ENCODE measurements around the gene DNLZ. TPM values are rescaled to one million over a fixed set of nuclear protein-coding genes. Genes with fewer than 3 reads are reported as not detected.

Gene DNLZ
- total RNA-seq, 3 donors from 2014 or later, result 35.4 to 57.4 (median 40.0) TPM

- intact Hi-C loops (cut with DNase I; ENCODE audit: low total_unique reads), result no loop called here
- H3K4me3 ChIP-seq, result no peak overlapping the region
- peaks cover 7 to 19% of the 10 kb centered on the region in 2 donors for H3K27me3 ChIP-seq
- H3K4me1 ChIP-seq, result no peaks in the 10 kb centered on the region
- H3K36me3 ChIP-seq, result no peaks in the 10 kb centered on the region
- no peak for TF ChIP-seq POLR2A (IDR thresholded peaks at IDR 0.05)
- no peak for TF ChIP-seq CTCF (IDR thresholded peaks at IDR 0.05)
- TF ChIP-seq POLR2AphosphoS5 (IDR thresholded peaks at IDR 0.05), result no peak
- no peak for DNase-seq (ENCODE audit: low spot score in 2 of 2)
- H3K9me3 ChIP-seq, result peaks cover 7% of the 10 kb centered on the region in 2 donors
- no peak overlapping the region for H3K27ac ChIP-seq
Observed at GRCh38 chr9:136311051-136312008, 52.2 kb downstream of the DNLZ start.

DNA sequence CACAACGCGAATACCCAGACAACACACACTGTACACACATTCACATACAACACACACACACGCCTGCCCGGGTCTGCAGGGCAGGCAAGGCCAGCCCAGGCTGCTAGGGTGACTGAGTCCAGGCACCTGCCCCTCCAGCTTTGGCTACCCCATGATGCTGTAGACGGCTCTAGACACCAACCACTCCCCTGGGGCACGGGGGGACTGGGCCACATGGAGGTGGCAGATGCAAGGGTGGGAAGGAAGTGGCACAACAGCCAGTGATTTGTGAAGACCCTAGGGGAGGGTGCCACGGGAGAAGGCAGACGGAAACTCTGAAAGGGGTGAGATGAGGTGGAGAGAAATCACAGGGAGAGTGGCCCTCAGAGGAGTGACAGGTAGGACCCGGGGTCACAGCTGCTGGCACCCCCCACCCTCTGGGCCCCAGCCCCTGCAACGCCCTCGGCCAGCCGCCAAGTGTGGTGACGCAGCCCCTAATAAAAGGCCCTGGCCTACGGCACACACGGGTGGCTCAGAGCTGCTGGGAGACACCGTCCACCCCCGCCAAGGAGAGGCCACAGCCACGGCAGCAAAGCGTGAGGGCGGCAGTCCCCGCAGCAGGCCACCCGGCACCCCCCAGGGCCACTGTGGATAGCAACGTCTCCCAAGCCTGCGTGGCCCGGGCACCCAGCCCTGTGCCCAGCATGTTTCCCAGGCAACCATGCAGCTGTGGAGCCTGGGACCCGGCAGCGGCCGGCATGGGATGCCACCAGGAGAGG lies 53.1 kb downstream of the DNLZ start:
- no peak overlapping the region for H3K4me3 ChIP-seq

GRCh38 chr9:136309806-136310220 lies 53.7 kb downstream of the DNLZ start:
- Histone ChIP-seq H3K36me3 (no peaks in the 10 kb centered on the region), H3K27ac (no peak overlapping the region), H3K9me3 (peaks cover 2 to 3% of the 10 kb centered on the region in 2 donors), H3K4me3 (no peak overlapping the region), H3K27me3 (peaks cover 7 to 19% of the 10 kb centered on the region in 2 donors), H3K4me1 (no peaks in the 10 kb centered on the region)
- no peak for DNase-seq (ENCODE audit: low spot score in 2 of 2)
- no peak for TF ChIP-seq CTCF (IDR thresholded peaks at IDR 0.05)
- no peak for TF ChIP-seq POLR2AphosphoS5 (IDR thresholded peaks at IDR 0.05)
- TF ChIP-seq POLR2A (IDR thresholded peaks at IDR 0.05), result no peak
- intact Hi-C loops (cut with DNase I; ENCODE audit: low total_unique reads), result no loop called here

More for the DNA sequence above, 53.1 kb downstream of the DNLZ start:
- TF ChIP-seq POLR2A (IDR thresholded peaks at IDR 0.05), result no peak
- no peak for TF ChIP-seq CTCF (IDR thresholded peaks at IDR 0.05)
- TF ChIP-seq POLR2AphosphoS5 (IDR thresholded peaks at IDR 0.05), result no peak
- H3K36me3 ChIP-seq, result no peaks in the 10 kb centered on the region
- intact Hi-C loops (cut with DNase I; ENCODE audit: low total_unique reads), result no loop called here
- no peak for DNase-seq (ENCODE audit: low spot score in 2 of 2)
- H3K4me1 ChIP-seq, result no peaks in the 10 kb centered on the region
- H3K27me3 ChIP-seq, result peaks cover 7 to 19% of the 10 kb centered on the region in 2 donors
- peaks cover 7% of the 10 kb centered on the region in 2 donors for H3K9me3 ChIP-seq
- H3K27ac ChIP-seq, result no peak overlapping the region

Other genes starting within 250 kb of the DNLZ start
- 10 to 100 TPM; 24.9 to 29.5 (median 26.1) TPM for gene TMEM250, start 244.9 kb downstream of the DNLZ start, total RNA-seq
- gene LHX3, start 158.6 kb downstream of the DNLZ start, total RNA-seq, result not detected
- gene QSOX2, start 117.9 kb downstream of the DNLZ start, total RNA-seq, result 1 to 10 TPM; 5.6 to 8.8 (median 6.2) TPM
- not detected for gene CCDC187, start 59.6 kb downstream of the DNLZ start, total RNA-seq
- 10 to 100 TPM in 1 of 3 donors, 1 to 10 TPM in 2; 5.6 to 19.0 (median 8.6) TPM for gene GPSM1, start 36.2 kb downstream of the DNLZ start, total RNA-seq
- gene CARD9, start 9.9 kb upstream of the DNLZ start, total RNA-seq, result 1 to 10 TPM; 3.0 to 7.6 (median 3.3) TPM
- 1 to 10 TPM; 4.6 to 7.5 (median 6.7) TPM for gene SNAPC4, start 36.4 kb upstream of the DNLZ start, total RNA-seq
- gene ENTR1, start 46.9 kb upstream of the DNLZ start, total RNA-seq, result 10 to 100 TPM; 23.7 to 54.4 (median 36.0) TPM
- gene PMPCA, start 46.9 kb upstream of the DNLZ start, total RNA-seq, result 10 to 100 TPM; 31.4 to 37.0 (median 35.1) TPM
- 1 to 10 TPM; 6.2 to 8.5 (median 8.2) TPM for gene INPP5E, start 76.1 kb upstream of the DNLZ start, total RNA-seq
- 10 to 100 TPM; 41.9 to 55.1 (median 42.9) TPM for gene SEC16A, start 119.3 kb upstream of the DNLZ start, total RNA-seq
- gene NOTCH1, start 182.3 kb upstream of the DNLZ start, total RNA-seq, result 10 to 100 TPM; 12.6 to 33.8 (median 21.1) TPM